Body of pancreas (tissue), 4 donors: ENCODE measurements around the gene FOXO3. TPM values are rescaled to one million over a fixed set of nuclear protein-coding genes. Genes with fewer than 3 reads are reported as not detected.

Source experiments
- ATAC-seq: fragments of 150-250 bp; one replicate; pipeline ENCODE4 v1.9.1; 2016
- DNase-seq, 4 donors: peaks; one replicate each; pipeline ENCODE4 v3.0.0-alpha.2; 2019
- H3K27ac ChIP-seq, 4 donors: fragments of 200-600 bp; sonication (generic); 1 replicate in 3 of 4; 2 replicates in 1 of 4; pipeline versions ENCODE4 v1.5.1 to v1.6.1; 2016 to 2019; ENCODE audit warnings: mild to moderate bottlenecking in 1 of 4, mixed read lengths in 1 of 4, moderate library complexity in 1 of 4
- H3K27me3 ChIP-seq, 2 donors: fragments of 200-600 bp; sonication (generic); one replicate each; pipeline ENCODE4 v1.6.0; 2016; ENCODE audit warnings: mild to moderate bottlenecking in 1 of 2
- H3K36me3 ChIP-seq, 2 donors: fragments of 200-600 bp; sonication (generic); replicated peaks in 1 of 2; 2 replicates each; pipeline ENCODE4 v1.5.1; 2016; ENCODE audit warnings: low read depth in 2 of 2; ENCODE audit not compliant: insufficient read depth in 1 of 2
- H3K4me1 ChIP-seq: fragments of 200-600 bp; sonication (generic); one replicate; pipeline ENCODE4 v1.6.0; 2016
- H3K4me3 ChIP-seq, 2 donors: fragments of 200-600 bp; sonication (generic); 1 replicate in 1 of 2; 2 replicates in 1 of 2; pipeline ENCODE4 v1.5.1; 2016 to 2019
- H3K9me3 ChIP-seq, 3 donors: fragments of 200-600 bp; sonication (generic); 1 replicate in 2 of 3; 2 replicates in 1 of 3; pipeline ENCODE4 v1.5.1; 2016
- POLR2A ChIP-seq, 3 donors: fragments of 450-650 bp; IDR thresholded peaks; one replicate each; pipeline ENCODE4 v1.6.1; 2016; ENCODE audit warnings: antibody characterized with exemption in 3 of 3, mild to moderate bottlenecking in 2 of 3
- WGBS, 2 donors: methylation state at CpG; one replicate each; pipeline ENCODE4 v1.1.5; 2017; 5-methylcytosine and 5-hydroxymethylcytosine counted together
- intact Hi-C: fragments of 100-400 bp; cut with DNase I; formaldehyde crosslinking; loops from one replicate; pipeline ENCODE4 v1.15.1; 2023
- total RNA-seq, 2 donors: library from RNA; depleted of rRNA; stranded (reverse); fragments of >200 nt; gene quantifications; one replicate each; pipeline ENCODE4 v1.1.0, GENCODE V29; 2016
- TF ChIP-seq, protein P1 (sequence below), 7 experiments: fragments of 450-650 bp in 4 of 7; fragments of 200-600 bp in 3 of 7; sonication (generic) in 3 of 7; IDR thresholded peaks; one replicate each; pipeline ENCODE4 v1.5.1; 2016 to 2019; ENCODE audit warnings: antibody characterized with exemption in 7 of 7

The FOXO3 gene
- total RNA-seq, 2 donors from 2014 or later, result 62.8 to 69.5 TPM

DNA sequence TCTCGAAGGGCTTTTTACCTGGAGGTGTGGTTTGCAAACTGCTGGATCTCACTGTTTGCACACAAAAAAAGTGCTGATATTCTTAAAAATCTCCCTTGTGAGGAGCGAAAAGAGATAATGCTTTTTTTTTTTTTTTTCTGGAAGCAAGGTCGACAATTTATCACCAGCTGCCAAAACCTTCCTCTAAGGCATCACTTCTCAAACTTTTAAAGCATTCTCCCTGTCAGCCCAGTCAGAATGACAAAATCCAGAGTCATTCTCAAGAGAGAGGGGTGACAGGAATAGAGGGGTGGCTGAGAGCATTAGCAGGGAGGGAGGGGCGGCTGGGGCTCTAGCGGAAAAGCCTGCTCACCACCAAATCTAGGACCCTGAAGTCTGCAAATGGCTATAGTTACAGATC is 150.4 kb downstream of the FOXO3 start:
- intact Hi-C loops, result no loop called here
- Histone ChIP-seq H3K4me1 (peaks cover 47% of the 10 kb centered on the region), H3K36me3 (no peaks in the 10 kb centered on the region), H3K27ac (no peak overlapping the region), H3K4me3 (no peak overlapping the region), H3K9me3 (no peaks in the 10 kb centered on the region), H3K27me3 (no peaks in the 10 kb centered on the region)
- DNase-seq (no peak), ATAC-seq (no peak)
- TF ChIP-seq, protein P1, sequence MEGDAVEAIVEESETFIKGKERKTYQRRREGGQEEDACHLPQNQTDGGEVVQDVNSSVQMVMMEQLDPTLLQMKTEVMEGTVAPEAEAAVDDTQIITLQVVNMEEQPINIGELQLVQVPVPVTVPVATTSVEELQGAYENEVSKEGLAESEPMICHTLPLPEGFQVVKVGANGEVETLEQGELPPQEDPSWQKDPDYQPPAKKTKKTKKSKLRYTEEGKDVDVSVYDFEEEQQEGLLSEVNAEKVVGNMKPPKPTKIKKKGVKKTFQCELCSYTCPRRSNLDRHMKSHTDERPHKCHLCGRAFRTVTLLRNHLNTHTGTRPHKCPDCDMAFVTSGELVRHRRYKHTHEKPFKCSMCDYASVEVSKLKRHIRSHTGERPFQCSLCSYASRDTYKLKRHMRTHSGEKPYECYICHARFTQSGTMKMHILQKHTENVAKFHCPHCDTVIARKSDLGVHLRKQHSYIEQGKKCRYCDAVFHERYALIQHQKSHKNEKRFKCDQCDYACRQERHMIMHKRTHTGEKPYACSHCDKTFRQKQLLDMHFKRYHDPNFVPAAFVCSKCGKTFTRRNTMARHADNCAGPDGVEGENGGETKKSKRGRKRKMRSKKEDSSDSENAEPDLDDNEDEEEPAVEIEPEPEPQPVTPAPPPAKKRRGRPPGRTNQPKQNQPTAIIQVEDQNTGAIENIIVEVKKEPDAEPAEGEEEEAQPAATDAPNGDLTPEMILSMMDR (IDR thresholded peaks at IDR 0.05), result no peak
- no peak for TF ChIP-seq POLR2A (IDR thresholded peaks at IDR 0.05)
- 65 to 76% methylated on average over 5 of the region's 5 CpGs for WGBS, 2 donors

DNA sequence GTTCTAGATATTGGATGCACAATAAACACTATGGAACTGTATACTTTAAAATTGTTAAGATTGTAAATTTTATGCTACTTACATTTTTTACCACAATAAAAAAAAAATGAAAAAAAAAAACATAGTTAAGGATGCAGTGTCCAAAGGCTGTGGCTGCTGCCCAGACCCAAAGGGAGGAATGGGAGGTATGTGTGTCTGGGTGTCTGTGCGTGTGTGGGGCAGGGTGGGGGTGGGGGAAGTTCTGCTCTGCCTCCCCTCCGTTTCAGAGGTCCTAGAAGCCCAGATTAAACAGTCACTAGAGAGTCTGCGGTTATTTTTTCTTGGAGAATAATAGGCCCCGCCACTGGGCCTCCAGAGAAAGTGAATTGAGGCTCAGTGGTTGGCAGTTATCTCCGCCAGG is 151.1 kb downstream of the FOXO3 start:
- peaks cover 47% of the 10 kb centered on the region for H3K4me1 ChIP-seq
- no peaks in the 10 kb centered on the region for H3K27me3 ChIP-seq
- H3K36me3 ChIP-seq, result no peaks in the 10 kb centered on the region
- no peak overlapping the region for H3K27ac ChIP-seq
- intact Hi-C loops, result no loop called here
- no peak for DNase-seq
- no peak for ATAC-seq
- WGBS, 2 donors, result 78 to 84% methylated on average over 5 of the region's 5 CpGs
- H3K9me3 ChIP-seq, result no peaks in the 10 kb centered on the region
- no peak overlapping the region for H3K4me3 ChIP-seq
- TF ChIP-seq POLR2A (IDR thresholded peaks at IDR 0.05), result no peak
- TF ChIP-seq, protein P1 (IDR thresholded peaks at IDR 0.05), result no peak

DNA sequence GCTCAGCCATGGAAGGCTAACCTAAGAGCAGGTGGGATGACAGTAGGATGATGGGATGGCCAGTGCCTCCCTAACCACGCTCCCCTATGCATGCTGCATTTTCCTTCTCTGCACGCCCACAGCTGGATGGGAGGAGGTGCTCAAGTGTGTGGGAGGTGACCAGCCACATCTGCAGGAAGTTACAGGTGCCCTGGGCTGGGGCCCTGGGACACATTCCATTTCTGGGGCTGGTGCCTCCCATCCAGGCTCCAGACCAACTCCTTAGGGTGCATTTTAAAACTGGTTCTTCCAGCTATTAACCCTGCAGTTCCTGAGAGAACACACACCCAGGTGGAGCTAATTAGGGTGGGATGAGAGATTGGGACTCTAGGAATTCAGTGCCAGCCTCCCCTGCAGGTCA is 152.2 kb downstream of the FOXO3 start:
- 42 to 86% methylated on average over 2 of the region's 2 CpGs for WGBS, 2 donors
- H3K27ac ChIP-seq, result peak overlapping the region in 1 of 4 donors; percentile 38
- intact Hi-C loops, result no loop called here
- H3K4me1 ChIP-seq, result peaks cover 47% of the 10 kb centered on the region
- no peaks in the 10 kb centered on the region for H3K9me3 ChIP-seq
- no peak overlapping the region for H3K4me3 ChIP-seq
- TF ChIP-seq, protein P1 (IDR thresholded peaks at IDR 0.05), result no peak
- no peak for TF ChIP-seq POLR2A (IDR thresholded peaks at IDR 0.05)
- H3K27me3 ChIP-seq, result no peaks in the 10 kb centered on the region
- no peak for DNase-seq
- H3K36me3 ChIP-seq, result no peaks in the 10 kb centered on the region
- ATAC-seq, result no peak

DNA sequence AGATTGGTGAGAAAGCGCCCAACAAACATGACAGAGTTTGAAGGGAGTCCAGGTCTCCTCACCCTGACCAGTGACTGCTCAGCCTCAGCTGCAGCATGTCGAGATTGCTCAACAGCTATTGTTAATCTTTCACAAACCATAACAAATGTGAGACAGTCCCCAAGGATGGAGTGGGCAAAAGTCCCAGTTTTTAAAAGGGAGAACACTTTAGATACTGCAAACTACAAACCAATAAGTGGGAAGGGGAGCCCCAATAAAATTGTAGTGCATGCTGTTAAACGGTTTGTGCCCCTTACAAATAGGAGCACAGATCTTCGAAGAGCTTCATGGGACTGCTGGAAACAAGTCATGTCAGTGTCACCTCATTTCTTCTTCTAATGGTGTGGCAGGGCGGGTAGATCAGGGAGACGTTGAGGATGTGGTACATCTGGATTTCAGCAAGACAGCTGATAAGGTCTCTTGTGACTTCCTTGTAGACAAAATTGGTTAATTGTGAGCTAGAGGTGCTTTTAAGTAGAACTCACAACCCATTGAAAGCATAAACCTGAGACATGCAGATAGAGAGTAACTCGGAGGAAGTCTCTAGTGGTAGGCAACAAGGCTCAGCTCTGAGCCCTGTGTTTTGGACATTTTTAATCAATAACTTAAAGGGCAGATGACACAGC is 153.5 kb downstream of the FOXO3 start:
- Histone ChIP-seq H3K27me3 (no peaks in the 10 kb centered on the region), H3K9me3 (no peaks in the 10 kb centered on the region), H3K4me1 (peaks cover 47% of the 10 kb centered on the region), H3K27ac (peak overlapping the region in 3 of 4 donors; percentile 4 to 38 (median 11)), H3K4me3 (no peak overlapping the region), H3K36me3 (no peaks in the 10 kb centered on the region)
- WGBS, 2 donors, result 44 to 46% methylated on average over 7 of the region's 7 CpGs
- TF ChIP-seq POLR2A (IDR thresholded peaks at IDR 0.05), result no peak
- TF ChIP-seq, protein P1 (IDR thresholded peaks at IDR 0.05), result no peak
- ATAC-seq (peak; percentile 75), DNase-seq (peak in 3 of 4 donors; percentile 41 to 49 (median 48))
- intact Hi-C loops, result no loop called here
